GM21619 (cell line): ENCODE measurements around the gene NFASC.

Source experiments
- ATAC-seq: cut with Tn5 transposase; IDR thresholded peaks from one replicate; pipeline ENCODE4 v1.9.1; 2021; ENCODE audit not compliant: unreplicated experiment

Gene NFASC

GRCh38 chr1:205002705-205003104, 132.0 kb downstream of the NFASC start:
- no peak for ATAC-seq

- no peak for ATAC-seq
These were observed 132.9 kb downstream of the NFASC start for GRCh38 chr1:205003358-205004131.

- ATAC-seq: no peak
These were observed 133.7 kb downstream of the NFASC start for GRCh38 chr1:205004351-205004750.

- ATAC-seq: no peak
These were observed 138.2 kb downstream of the NFASC start for GRCh38 chr1:205008896-205009295.

GRCh38 chr1:205009670-205010069, 139.0 kb downstream of the NFASC start:
- no peak for ATAC-seq

GRCh38 chr1:205012391-205013140, 141.9 kb downstream of the NFASC start:
- ATAC-seq: no peak

GRCh38 chr1:205013683-205014367, 143.2 kb downstream of the NFASC start:
- ATAC-seq: no peak

GRCh38 chr1:205014783-205015182, 144.1 kb downstream of the NFASC start:
- no peak for ATAC-seq

- no peak for ATAC-seq
These were observed 144.6 kb downstream of the NFASC start for GRCh38 chr1:205015241-205015640.

- no peak for ATAC-seq
These were observed 145.4 kb downstream of the NFASC start for GRCh38 chr1:205016075-205016474.

- ATAC-seq: no peak
These were observed 145.9 kb downstream of the NFASC start for GRCh38 chr1:205016584-205016983.

GRCh38 chr1:205017001-205017400, 146.3 kb downstream of the NFASC start:
- no peak for ATAC-seq

GRCh38 chr1:205017766-205018165, 147.1 kb downstream of the NFASC start:
- no peak for ATAC-seq

- no peak for ATAC-seq
These were observed 147.7 kb downstream of the NFASC start for GRCh38 chr1:205018381-205018780.

GRCh38 chr1:205020466-205020865, 149.8 kb downstream of the NFASC start:
- ATAC-seq: no peak

GRCh38 chr1:205024679-205025078, 154.0 kb downstream of the NFASC start:
- no peak for ATAC-seq

GRCh38 chr1:205025239-205025638, 154.6 kb downstream of the NFASC start:
- no peak for ATAC-seq

- no peak for ATAC-seq
These were observed 155.5 kb downstream of the NFASC start for GRCh38 chr1:205026181-205026580.

GRCh38 chr1:205028390-205028789, 157.7 kb downstream of the NFASC start:
- ATAC-seq: no peak

GRCh38 chr1:205028924-205029323, 158.3 kb downstream of the NFASC start:
- ATAC-seq: no peak

GRCh38 chr1:205030241-205030640, 159.6 kb downstream of the NFASC start:
- no peak for ATAC-seq

GRCh38 chr1:205030896-205031295, 160.2 kb downstream of the NFASC start:
- ATAC-seq: no peak
